Neural progenitor cell (in vitro differentiated cells): ENCODE measurements around the gene HEXD. TPM values are rescaled to one million over a fixed set of nuclear protein-coding genes. Genes with fewer than 3 reads are reported as not detected.

ENCODE experiments used
- DNase-seq: peaks from one replicate; pipeline ENCODE4 v3.0.0-alpha.2; 2016; ENCODE audit warnings: low spot score
- H2AFZ ChIP-seq: fragments of 200-600 bp; sonication (generic); replicated peaks from 2 replicates; pipeline ENCODE4 v1.6.1; 2016; ENCODE audit warnings: antibody characterized with exemption
- H3F3A ChIP-seq: fragments of 200-600 bp; sonication (generic); 2 replicates; pipeline ENCODE4 v1.6.1; 2016; ENCODE audit warnings: antibody characterized with exemption, low read depth
- H3K27ac ChIP-seq: fragments of 200-600 bp; sonication (generic); 2 replicates; pipeline ENCODE4 v1.5.1; 2016; ENCODE audit warnings: mild to moderate bottlenecking
- H3K27me3 ChIP-seq: fragments of 200-600 bp; sonication (generic); 2 replicates; pipeline ENCODE4 v1.6.1; 2016; ENCODE audit warnings: mild to moderate bottlenecking, moderate library complexity
- H3K36me3 ChIP-seq: fragments of 200-600 bp; sonication (generic); 2 replicates; pipeline ENCODE4 v1.5.1; 2016
- H3K4me1 ChIP-seq: fragments of 200-600 bp; sonication (generic); 2 replicates; pipeline ENCODE4 v1.6.1; 2016; ENCODE audit warnings: mixed run types
- H3K4me2 ChIP-seq: fragments of 200-600 bp; sonication (generic); 2 replicates; pipeline ENCODE4 v1.6.1; 2016
- H3K4me3 ChIP-seq: fragments of 200-600 bp; sonication (generic); 2 replicates; pipeline ENCODE4 v1.5.1; 2016
- H3K79me2 ChIP-seq: fragments of 200-600 bp; sonication (generic); 2 replicates; pipeline ENCODE4 v1.6.1; 2016; ENCODE audit warnings: low read depth
- H3K9ac ChIP-seq: fragments of 200-600 bp; sonication (generic); 2 replicates; pipeline ENCODE4 v1.6.1; 2016
- H3K9me3 ChIP-seq: fragments of 200-600 bp; sonication (generic); 2 replicates; pipeline ENCODE4 v1.5.1; 2016; ENCODE audit warnings: low read depth
- H4K20me1 ChIP-seq: fragments of 200-600 bp; sonication (generic); 2 replicates; pipeline ENCODE4 v1.6.1; 2016; ENCODE audit warnings: low read depth
- H3K27ac Mint-ChIP-seq: 3 replicates; pipeline ENCODE4 v1.8.0; 2021; ENCODE audit warnings: mixed read lengths
- H3K27me3 Mint-ChIP-seq: 2 replicates; pipeline ENCODE4 v1.8.0; 2022; ENCODE audit warnings: low read depth, mild to moderate bottlenecking, inconsistent platforms, moderate library complexity, mixed read lengths; ENCODE audit not compliant: insufficient read depth
- H3K36me3 Mint-ChIP-seq: 3 replicates; pipeline ENCODE4 v1.8.0; 2021; ENCODE audit warnings: mixed read lengths
- H3K4me1 Mint-ChIP-seq: 3 replicates; pipeline ENCODE4 v1.8.0; 2021; ENCODE audit warnings: mixed read lengths
- H3K4me3 Mint-ChIP-seq: 3 replicates; pipeline ENCODE4 v1.8.0; 2021; ENCODE audit warnings: mild to moderate bottlenecking, moderate library complexity, mixed read lengths
- H3K9me3 Mint-ChIP-seq: 3 replicates; pipeline ENCODE4 v1.8.0; 2020; ENCODE audit warnings: mixed read lengths
- EZH2 ChIP-seq: fragments of 200-600 bp; sonication (generic); IDR thresholded peaks from 2 replicates; pipeline ENCODE4 v1.6.1; 2017; ENCODE audit warnings: antibody characterized with exemption, mild to moderate bottlenecking, moderate library complexity
- EZH2phosphoT487 ChIP-seq: fragments of 200-600 bp; sonication (generic); IDR thresholded peaks from 2 replicates; pipeline ENCODE4 v1.6.1; 2017; ENCODE audit warnings: antibody characterized with exemption
- small RNA-seq: library from RNA; depleted of rRNA; stranded (forward); fragments of <200 nt; gene quantifications from one replicate; pipeline ENCODE3, GENCODE V24; 2015
- total RNA-seq: library from RNA; depleted of rRNA; stranded (reverse); fragments of >200 nt; gene quantifications from 2 replicates; pipeline ENCODE4 v1.2.3, GENCODE V29; 2015; ENCODE audit warnings: low replicate concordance
- TF ChIP-seq, protein P1 (sequence below): fragments of 200-600 bp; sonication (generic); IDR thresholded peaks from 2 replicates; pipeline ENCODE4 v1.5.1; 2017; ENCODE audit warnings: antibody characterized with exemption, mild to moderate bottlenecking

HEXD gene
- total RNA-seq, 1 donor from 2014 or later: 22.3 TPM

- peaks cover 19% of the 10 kb centered on the region for H3K36me3 Mint-ChIP-seq
- H3K4me3 ChIP-seq: no peak overlapping the region
- H3K4me1 Mint-ChIP-seq: peaks cover 12% of the 10 kb centered on the region
- no peaks in the 10 kb centered on the region for H3K4me1 ChIP-seq
- peaks cover 16% of the 10 kb centered on the region for H3K27me3 Mint-ChIP-seq
- H3K4me3 Mint-ChIP-seq: no peak overlapping the region
- no peak overlapping the region for H3K27ac ChIP-seq
- TF ChIP-seq, protein P1, sequence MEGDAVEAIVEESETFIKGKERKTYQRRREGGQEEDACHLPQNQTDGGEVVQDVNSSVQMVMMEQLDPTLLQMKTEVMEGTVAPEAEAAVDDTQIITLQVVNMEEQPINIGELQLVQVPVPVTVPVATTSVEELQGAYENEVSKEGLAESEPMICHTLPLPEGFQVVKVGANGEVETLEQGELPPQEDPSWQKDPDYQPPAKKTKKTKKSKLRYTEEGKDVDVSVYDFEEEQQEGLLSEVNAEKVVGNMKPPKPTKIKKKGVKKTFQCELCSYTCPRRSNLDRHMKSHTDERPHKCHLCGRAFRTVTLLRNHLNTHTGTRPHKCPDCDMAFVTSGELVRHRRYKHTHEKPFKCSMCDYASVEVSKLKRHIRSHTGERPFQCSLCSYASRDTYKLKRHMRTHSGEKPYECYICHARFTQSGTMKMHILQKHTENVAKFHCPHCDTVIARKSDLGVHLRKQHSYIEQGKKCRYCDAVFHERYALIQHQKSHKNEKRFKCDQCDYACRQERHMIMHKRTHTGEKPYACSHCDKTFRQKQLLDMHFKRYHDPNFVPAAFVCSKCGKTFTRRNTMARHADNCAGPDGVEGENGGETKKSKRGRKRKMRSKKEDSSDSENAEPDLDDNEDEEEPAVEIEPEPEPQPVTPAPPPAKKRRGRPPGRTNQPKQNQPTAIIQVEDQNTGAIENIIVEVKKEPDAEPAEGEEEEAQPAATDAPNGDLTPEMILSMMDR: no peak
- TF ChIP-seq EZH2 (no peak), EZH2phosphoT487 (no peak)
- no peak for DNase-seq
- H3F3A ChIP-seq: peaks cover 16% of the 10 kb centered on the region
- no peak overlapping the region for H3K4me2 ChIP-seq
- H3K9me3 Mint-ChIP-seq: peaks cover 6% of the 10 kb centered on the region
- no peaks in the 10 kb centered on the region for H3K36me3 ChIP-seq
- H3K27me3 ChIP-seq: peaks cover 3% of the 10 kb centered on the region
- H4K20me1 ChIP-seq: peaks cover 9% of the 10 kb centered on the region
- no peak overlapping the region for H2AFZ ChIP-seq
- H3K27ac Mint-ChIP-seq: no peak overlapping the region
- H3K9me3 ChIP-seq: no peaks in the 10 kb centered on the region
- no peak overlapping the region for H3K9ac ChIP-seq
- H3K79me2 ChIP-seq: no peaks in the 10 kb centered on the region
These were observed 72.5 kb downstream of the HEXD start for GRCh38 chr17:82490512-82491195.

- TF ChIP-seq, protein P1: no peak
- TF ChIP-seq EZH2phosphoT487 (no peak), EZH2 (no peak)
- no peak for DNase-seq
- peaks cover 8% of the 10 kb centered on the region for H3K27me3 ChIP-seq
- no peak overlapping the region for H3K4me2 ChIP-seq
- H3F3A ChIP-seq: peaks cover 21% of the 10 kb centered on the region
- H2AFZ ChIP-seq: no peak overlapping the region
- peaks cover 9% of the 10 kb centered on the region for H4K20me1 ChIP-seq
- Mint-ChIP-seq H3K27me3 (peaks cover 16% of the 10 kb centered on the region), H3K36me3 (peaks cover 18% of the 10 kb centered on the region), H3K4me1 (peaks cover 12% of the 10 kb centered on the region), H3K27ac (no peak overlapping the region), H3K9me3 (peaks cover 6% of the 10 kb centered on the region), H3K4me3 (peak overlapping the region; percentile 60)
- H3K4me3 ChIP-seq: no peak overlapping the region
- H3K27ac ChIP-seq: no peak overlapping the region
- H3K9me3 ChIP-seq: no peaks in the 10 kb centered on the region
- H3K9ac ChIP-seq: no peak overlapping the region
- no peaks in the 10 kb centered on the region for H3K79me2 ChIP-seq
- H3K36me3 ChIP-seq: no peaks in the 10 kb centered on the region
- H3K4me1 ChIP-seq: no peaks in the 10 kb centered on the region
These were observed 73.0 kb downstream of the HEXD start for GRCh38 chr17:82491196-82491530.

DNA sequence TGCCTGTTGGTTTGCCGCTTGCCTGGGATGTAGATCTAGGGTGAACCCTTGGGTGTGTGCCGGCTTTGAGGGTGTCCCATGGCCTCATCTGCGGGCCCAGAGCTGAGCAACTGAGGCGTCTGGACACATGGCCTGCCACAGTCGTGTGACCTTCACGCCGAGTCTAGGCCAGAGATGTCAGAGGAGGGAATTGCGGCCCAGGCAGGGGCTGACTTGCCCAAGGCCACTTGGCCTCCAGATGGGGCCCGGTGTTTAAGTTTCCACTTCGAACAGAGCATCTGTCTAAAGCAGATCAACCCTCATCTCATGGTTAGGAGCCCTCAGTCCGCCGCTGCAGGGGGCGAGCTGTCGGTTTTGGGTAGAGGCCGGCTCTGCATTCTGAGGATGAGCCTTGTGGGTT lies 73.4 kb downstream of the HEXD start:
- DNase-seq: no peak

More for the DNA sequence above, 73.4 kb downstream of the HEXD start:
- H3F3A ChIP-seq: peaks cover 24% of the 10 kb centered on the region
- H3K9me3 ChIP-seq: no peaks in the 10 kb centered on the region
- Mint-ChIP-seq H3K27me3 (peaks cover 16% of the 10 kb centered on the region), H3K4me3 (peak overlapping the region; percentile 60), H3K36me3 (peaks cover 14% of the 10 kb centered on the region), H3K4me1 (peaks cover 12% of the 10 kb centered on the region), H3K27ac (peak overlapping the region; percentile 93), H3K9me3 (peaks cover 6% of the 10 kb centered on the region)
- peaks cover 9% of the 10 kb centered on the region for H4K20me1 ChIP-seq
- TF ChIP-seq, protein P1: no peak
- TF ChIP-seq EZH2 (no peak), EZH2phosphoT487 (no peak)
- H3K27me3 ChIP-seq: peaks cover 12% of the 10 kb centered on the region
- H3K4me2 ChIP-seq: no peak overlapping the region
- H3K79me2 ChIP-seq: no peaks in the 10 kb centered on the region
- no peak overlapping the region for H3K4me3 ChIP-seq
- no peaks in the 10 kb centered on the region for H3K4me1 ChIP-seq
- no peak overlapping the region for H2AFZ ChIP-seq
- no peak overlapping the region for H3K9ac ChIP-seq
- H3K27ac ChIP-seq: no peak overlapping the region
- H3K36me3 ChIP-seq: no peaks in the 10 kb centered on the region

Small RNA genes lying within 50 kb of the gene (small RNA-seq; reads per million reads assigned to genes)
- gene RF00019: not detected

Other genes starting within 250 kb of the HEXD start
- gene CCDC57, start 205.5 kb upstream of the HEXD start, total RNA-seq: 15.0 and 29.8 TPM in 2 replicates
- gene SLC16A3, start 189.3 kb upstream of the HEXD start, total RNA-seq: 21.0 and 82.9 TPM in 2 replicates
- gene CSNK1D, start 144.6 kb upstream of the HEXD start, total RNA-seq: 41.5 and 60.7 TPM in 2 replicates
- gene CD7, start 100.7 kb upstream of the HEXD start, total RNA-seq: 0.62 TPM in 1 of 2 replicates, not detected in the other
- 0.12 TPM in 1 of 2 replicates, not detected in the other for gene SECTM1, start 84.6 kb upstream of the HEXD start, total RNA-seq
- 0.19 TPM in 1 of 2 replicates, not detected in the other for gene TEX19, start 59.1 kb upstream of the HEXD start, total RNA-seq
- gene UTS2R, start 46.6 kb upstream of the HEXD start, total RNA-seq: 0.46 TPM in 1 of 2 replicates, not detected in the other
- 26.8 and 34.2 TPM in 2 replicates for gene OGFOD3, start 239 bp downstream of the HEXD start, total RNA-seq
- 75.1 and 87.9 TPM in 2 replicates for gene CYBC1, start 32.4 kb downstream of the HEXD start, total RNA-seq
- gene NARF, start 40.4 kb downstream of the HEXD start, total RNA-seq: 154 and 166 TPM in 2 replicates
- 28.1 and 45.9 TPM in 2 replicates for gene FOXK2, start 101.4 kb downstream of the HEXD start, total RNA-seq
- 110 and 145 TPM in 2 replicates for gene WDR45B, start 230.1 kb downstream of the HEXD start, total RNA-seq